HG03342 (cell line): ENCODE data around the gene SND1.
A peak's percentile ranks its signal among the peaks of the same experiment; 100 is the strongest.

Experiments used
- ATAC-seq: cut with Tn5 transposase; IDR thresholded peaks from one replicate; pipeline ENCODE4 v1.9.1; 2021; ENCODE audit warnings: mild to moderate bottlenecking, moderate library complexity; ENCODE audit not compliant: unreplicated experiment

The SND1 gene

GRCh38 chr7:127682140-127682539, 30.1 kb downstream of the SND1 start:
- no peak for ATAC-seq

- ATAC-seq: peak; percentile 84
Measured at GRCh38 chr7:127683776-127684681, 32.0 kb downstream of the SND1 start.

DNA sequence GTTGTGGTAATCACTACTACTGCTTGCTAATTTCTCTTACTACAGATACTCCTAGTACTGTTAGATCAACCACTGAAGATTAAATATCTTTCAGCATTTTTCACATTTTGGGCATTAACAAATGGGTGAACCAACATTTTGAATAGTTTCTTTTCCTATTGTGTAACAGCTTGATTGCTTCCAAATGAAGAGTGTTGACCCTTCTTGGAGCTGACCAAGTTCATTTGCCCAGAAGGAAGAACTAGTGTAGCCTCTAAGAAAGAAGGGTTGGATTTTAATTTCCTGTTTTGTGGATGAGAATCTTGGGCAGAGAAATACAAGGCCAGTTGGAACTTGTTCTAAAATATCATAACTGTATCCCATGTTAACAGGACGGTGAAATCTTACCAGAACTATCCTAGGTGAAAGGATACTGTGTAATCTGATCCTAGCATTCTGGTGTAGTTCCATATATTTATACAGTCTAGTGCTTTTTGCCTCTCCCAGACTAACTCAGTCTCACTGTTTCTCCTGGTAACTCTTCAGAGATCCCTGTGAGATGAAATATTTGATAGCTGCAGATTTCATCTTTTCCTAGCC, 37.3 kb downstream of the SND1 start:
- no peak for ATAC-seq

DNA sequence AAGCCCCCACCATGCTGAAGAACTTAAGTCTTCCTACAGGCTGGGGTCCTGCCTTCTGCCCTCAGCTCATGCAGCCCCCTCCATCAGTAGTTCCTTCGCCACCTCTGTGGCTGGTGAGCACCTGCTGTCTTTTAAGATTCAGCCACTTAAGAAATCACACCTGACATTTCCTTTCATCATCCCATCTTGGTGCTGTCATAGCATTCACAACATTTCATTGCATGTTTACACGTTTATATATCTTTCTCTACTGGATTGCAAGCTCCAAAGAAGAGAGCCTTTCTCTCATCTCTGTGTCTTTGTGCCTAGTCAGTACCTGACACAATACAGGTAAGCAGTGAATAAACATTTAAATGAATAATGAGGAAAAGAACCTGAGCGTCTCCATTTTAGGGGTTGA, 38.3 kb downstream of the SND1 start:
- no peak for ATAC-seq

- no peak for ATAC-seq
Measured at GRCh38 chr7:127690806-127691205, 38.8 kb downstream of the SND1 start.

- ATAC-seq: no peak
Measured at GRCh38 chr7:127692200-127692599, 40.2 kb downstream of the SND1 start.

- no peak for ATAC-seq
Measured at GRCh38 chr7:127699853-127700252, 47.9 kb downstream of the SND1 start.

DNA sequence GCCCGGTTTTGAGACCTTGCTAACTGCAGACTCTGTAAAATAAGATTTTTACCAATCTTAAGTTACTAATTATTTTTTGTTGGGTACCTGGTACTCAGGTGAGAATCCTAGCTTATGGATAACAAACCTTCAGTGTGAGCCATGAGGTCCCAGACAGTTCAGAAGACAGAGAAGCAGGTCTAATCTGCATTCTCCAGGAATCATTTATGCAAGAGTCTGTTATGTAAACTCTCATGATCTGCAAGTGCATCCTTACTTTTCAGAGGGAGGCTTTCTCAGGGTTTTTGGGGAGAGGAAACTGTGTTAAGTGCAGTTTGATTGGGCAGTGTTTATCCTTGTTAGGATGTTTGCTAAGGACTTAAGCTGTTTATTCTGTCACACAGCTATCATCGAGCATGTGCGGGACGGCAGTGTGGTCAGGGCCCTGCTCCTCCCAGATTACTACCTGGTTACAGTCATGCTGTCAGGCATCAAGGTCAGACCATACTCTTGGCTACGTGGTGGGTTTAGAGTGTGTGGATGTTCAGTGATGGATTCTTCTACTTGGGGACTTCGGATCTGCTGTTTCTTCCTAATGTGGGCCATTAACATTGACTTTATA, 50.2 kb downstream of the SND1 start:
- no peak for ATAC-seq

DNA sequence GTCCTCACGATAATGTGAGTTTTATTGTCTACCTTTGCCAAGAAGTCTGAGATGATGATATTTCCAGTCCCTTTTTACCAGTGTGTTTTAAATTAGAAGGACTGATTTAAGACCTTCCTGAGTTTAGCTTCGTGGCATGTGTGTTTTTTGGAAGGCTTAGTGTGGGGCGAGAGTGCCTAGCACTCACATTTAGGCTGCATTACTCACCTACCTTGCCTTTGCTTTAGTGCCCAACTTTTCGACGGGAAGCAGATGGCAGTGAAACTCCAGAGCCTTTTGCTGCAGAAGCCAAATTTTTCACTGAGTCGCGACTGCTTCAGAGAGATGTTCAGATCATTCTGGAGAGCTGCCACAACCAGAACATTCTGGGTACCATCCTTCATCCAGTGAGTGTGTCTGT, 50.9 kb downstream of the SND1 start:
- no peak for ATAC-seq

GRCh38 chr7:127704211-127704610, 52.2 kb downstream of the SND1 start:
- ATAC-seq: no peak

DNA sequence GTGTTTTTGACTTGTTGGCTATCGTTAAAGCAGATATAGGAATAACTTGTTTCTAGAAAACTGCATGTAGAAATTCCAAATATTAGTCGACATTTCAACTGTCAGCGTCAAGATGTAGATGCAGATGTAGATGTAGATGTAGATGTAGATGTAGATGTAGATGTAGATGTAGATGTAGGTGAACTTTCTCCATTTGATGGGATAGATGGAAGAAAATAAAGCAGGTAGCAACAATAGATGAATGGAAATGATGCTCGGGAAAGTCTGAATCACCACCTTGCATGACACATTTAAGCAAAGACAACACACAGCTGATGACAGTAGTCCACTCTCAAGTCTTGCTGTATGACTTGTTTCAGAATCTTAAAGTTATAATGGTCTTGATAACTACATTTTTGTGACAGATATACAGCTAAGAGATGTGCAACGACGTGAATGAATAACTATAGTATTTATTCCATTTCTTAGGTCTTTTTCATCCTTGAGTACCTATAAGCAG, 53.5 kb downstream of the SND1 start:
- ATAC-seq: no peak

DNA sequence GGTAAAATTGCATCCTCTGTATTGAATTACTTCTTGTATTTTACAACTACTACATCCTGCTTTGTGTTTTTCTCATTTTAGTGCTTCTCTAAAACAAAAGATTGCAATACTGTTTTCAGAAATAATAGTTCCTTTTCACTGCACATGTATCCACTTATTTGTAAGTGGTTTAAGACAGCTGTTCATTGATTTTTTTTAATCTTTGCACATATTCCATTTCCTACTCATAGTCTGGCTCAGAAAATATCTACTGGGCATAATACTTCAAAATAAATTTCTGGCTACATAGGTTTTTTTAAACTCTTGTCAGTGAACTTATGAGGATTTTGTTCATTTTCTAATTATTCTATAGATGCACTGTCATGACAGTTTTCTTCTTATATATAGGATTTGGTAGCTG, 54.8 kb downstream of the SND1 start:
- no peak for ATAC-seq

DNA sequence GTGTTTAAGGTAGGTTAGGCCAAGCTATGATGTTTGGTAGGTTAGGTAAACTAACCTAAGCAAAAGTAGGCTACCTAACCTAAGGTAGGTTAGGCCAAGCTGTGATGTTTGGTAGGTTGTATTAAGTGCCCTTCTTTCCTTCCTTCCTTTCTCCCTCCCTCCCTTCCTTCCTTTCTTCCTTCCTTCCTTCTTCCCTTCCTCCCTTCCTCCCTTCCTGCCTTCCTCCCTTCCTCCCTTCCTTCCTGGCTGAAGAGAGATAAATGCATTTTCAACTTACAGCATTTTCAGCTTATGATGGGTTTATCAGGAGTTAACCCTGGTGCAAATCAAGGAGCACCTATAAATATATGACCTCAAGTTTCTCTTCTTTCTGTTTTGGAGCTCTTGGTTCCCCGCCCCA, 56.2 kb downstream of the SND1 start:
- ATAC-seq: no peak

DNA sequence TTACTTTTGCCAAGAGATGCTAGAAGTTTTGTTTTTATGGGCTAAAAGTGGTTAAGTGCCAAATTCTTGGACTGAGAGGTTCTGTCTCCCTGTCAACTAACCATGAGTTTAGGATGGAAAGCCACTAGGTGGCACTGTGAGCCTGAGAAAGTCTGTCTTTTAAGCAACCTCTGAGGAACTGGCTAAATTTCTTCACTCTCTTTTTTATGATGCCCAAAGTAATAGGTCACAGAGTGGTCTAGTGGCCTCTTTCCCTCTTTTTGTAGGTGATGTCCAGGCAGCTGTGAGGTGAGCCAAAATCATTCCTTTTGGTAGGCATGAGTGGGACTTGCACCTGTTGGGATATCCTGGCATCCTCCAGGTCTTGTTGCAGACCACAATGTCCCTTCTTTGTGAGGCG, 56.8 kb downstream of the SND1 start:
- ATAC-seq: peak; percentile 87

DNA sequence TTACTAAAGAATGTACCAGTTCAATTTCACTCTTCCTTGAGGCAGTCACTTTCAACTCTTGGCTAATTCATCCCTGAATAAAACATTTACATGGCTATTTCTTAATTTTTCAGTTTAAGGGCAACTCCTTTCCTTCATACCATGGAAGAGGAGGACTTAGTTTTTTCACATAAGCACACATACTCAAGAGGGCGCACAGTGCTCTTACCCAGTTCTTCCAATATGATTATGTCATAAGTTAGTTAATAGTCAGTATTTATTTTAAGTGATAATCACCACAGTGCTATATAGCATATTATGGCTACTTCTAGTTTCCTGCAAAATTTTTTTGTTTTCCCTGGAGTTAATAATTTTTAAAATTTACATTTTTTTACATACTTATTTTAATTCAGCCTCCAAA, 58.6 kb downstream of the SND1 start:
- no peak for ATAC-seq

DNA sequence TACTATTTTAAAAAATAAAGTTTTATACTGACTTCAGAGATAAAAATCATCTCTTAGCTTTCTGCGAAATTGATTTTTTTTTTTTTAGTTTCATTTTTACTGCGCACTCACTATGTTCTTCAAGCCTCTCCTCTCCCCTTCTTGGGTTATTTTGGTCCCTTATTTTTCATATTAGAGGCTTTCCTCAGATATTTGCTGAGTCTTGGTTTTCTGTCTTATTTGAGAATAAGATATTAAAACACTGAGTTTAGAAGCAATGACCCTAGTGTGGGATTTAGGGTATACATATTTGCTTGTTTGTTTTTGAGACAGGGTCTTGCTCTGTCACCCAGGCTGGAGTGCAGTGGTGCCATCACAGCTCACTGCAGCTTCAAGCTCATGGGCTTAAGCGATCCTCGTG, 59.9 kb downstream of the SND1 start:
- no peak for ATAC-seq

- no peak for ATAC-seq
Measured at GRCh38 chr7:127713006-127713405, 61.0 kb downstream of the SND1 start.

- no peak for ATAC-seq
Measured at GRCh38 chr7:127713758-127714157, 61.8 kb downstream of the SND1 start.

- ATAC-seq: no peak
Measured at GRCh38 chr7:127715272-127715671, 63.3 kb downstream of the SND1 start.

- ATAC-seq: no peak
Measured at GRCh38 chr7:127715901-127716300, 63.9 kb downstream of the SND1 start.

DNA sequence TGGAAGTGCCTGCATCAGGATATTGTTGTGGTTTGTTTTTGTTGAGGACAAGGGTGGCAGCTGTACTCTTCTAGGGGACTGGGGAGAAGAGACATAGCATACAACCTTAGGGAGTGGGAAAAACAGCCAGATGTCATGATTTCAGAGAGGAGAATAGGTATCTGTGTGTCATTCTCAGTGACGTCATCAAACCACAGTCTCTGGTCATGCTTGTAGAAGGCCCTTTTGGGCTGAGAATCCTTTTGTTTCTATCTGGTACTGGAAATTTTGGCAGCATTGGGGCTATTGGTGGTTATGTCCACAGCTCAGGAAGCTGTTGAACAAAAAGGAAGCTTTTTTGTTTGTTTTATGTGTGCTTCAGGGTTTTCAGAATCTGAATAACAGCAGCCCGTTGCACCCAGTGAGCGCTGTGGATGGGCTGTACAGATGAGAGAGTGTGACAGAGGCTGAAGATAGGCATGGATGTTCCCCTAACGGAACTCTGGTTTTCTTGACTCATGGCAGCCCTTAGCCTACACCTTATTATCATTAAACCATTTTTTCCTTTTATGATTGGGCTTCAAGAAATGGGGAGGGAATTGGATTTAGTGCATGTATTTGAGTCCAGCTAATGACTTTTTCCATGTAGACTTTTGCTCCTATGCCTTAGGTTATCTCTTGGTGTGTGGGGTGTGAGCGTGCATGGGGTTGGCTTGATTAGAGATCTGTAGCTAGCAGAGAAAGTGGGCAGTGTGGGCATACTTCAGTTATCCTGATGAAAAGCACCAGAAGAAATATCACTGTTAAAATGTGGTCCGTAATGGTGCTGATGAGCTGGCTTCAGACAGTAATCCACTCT, 65.7 kb downstream of the SND1 start:
- ATAC-seq: peak; percentile 43
